ENCODE measurements around the gene C1GALT1.
"Not testable (repeated sequence)": the region's sequence is repeated elsewhere in the genome, so short reads cannot be mapped to it uniquely, and the experiment has no call there.

Gene C1GALT1

GRCh38 chr7:7151865-7152264 is 30.5 kb upstream of the C1GALT1 start:
- H3K4me1 ChIP-seq (ENCODE audit: low read length) = peaks cover 13% of the 10 kb centered on the region
- DNase-seq = no peak
- H3K36me3 ChIP-seq (replicated peaks; ENCODE audit: insufficient read depth, low read length) = no peaks in the 10 kb centered on the region
- no peak overlapping the region for H3K27ac ChIP-seq (ENCODE audit: low read length)
- no peak overlapping the region for H3K4me2 ChIP-seq (ENCODE audit: low read depth, low read length)
- no peak overlapping the region for H3K9ac ChIP-seq (ENCODE audit: low read length)
- no peaks in the 10 kb centered on the region for H4K20me1 ChIP-seq (ENCODE audit: insufficient read depth, low read length)
- no peak for TF ChIP-seq EZH2phosphoT487 (IDR thresholded peaks at IDR 0.05; ENCODE audit: low read length)
- TF ChIP-seq CTCF (IDR thresholded peaks at IDR 0.05; ENCODE audit: low read length) = no peak
- no peak for TF ChIP-seq EZH2 (optimal IDR thresholded peaks at IDR 0.05; ENCODE audit: low read depth, low read length)
- no peak overlapping the region for H3K4me3 ChIP-seq (ENCODE audit: low read length)
- H2AFZ ChIP-seq (ENCODE audit: low read length) = no peak overlapping the region
- no peaks in the 10 kb centered on the region for H3K79me2 ChIP-seq (ENCODE audit: low read length)
- no peaks in the 10 kb centered on the region for H3K27me3 ChIP-seq (replicated peaks; ENCODE audit: insufficient read depth, low read length)
- no peaks in the 10 kb centered on the region for H3K9me3 ChIP-seq (replicated peaks; ENCODE audit: insufficient read depth, low read length)
- peaks cover 4% of the 10 kb centered on the region for H3F3A ChIP-seq (ENCODE audit: insufficient read depth, low read length)
- H3K9me2 ChIP-seq (replicated peaks; ENCODE audit: insufficient read depth, low read length) = no peaks in the 10 kb centered on the region

- no peak for TF ChIP-seq EZH2phosphoT487 (IDR thresholded peaks at IDR 0.05; ENCODE audit: low read length)
- no peak for TF ChIP-seq CTCF (IDR thresholded peaks at IDR 0.05; ENCODE audit: low read length)
- no peak for TF ChIP-seq EZH2 (optimal IDR thresholded peaks at IDR 0.05; ENCODE audit: low read depth, low read length)
- Histone ChIP-seq H3K79me2 (ENCODE audit: low read length) (no peaks in the 10 kb centered on the region), H3K27ac (ENCODE audit: low read length) (no peak overlapping the region), H3K9ac (ENCODE audit: low read length) (no peak overlapping the region), H4K20me1 (ENCODE audit: insufficient read depth, low read length) (no peaks in the 10 kb centered on the region), H3F3A (ENCODE audit: insufficient read depth, low read length) (peaks cover 9% of the 10 kb centered on the region), H3K27me3 (replicated peaks; ENCODE audit: insufficient read depth, low read length) (no peaks in the 10 kb centered on the region), H3K9me3 (replicated peaks; ENCODE audit: insufficient read depth, low read length) (no peaks in the 10 kb centered on the region), H2AFZ (ENCODE audit: low read length) (no peak overlapping the region), H3K4me3 (ENCODE audit: low read length) (no peak overlapping the region), H3K4me2 (ENCODE audit: low read depth, low read length) (no peak overlapping the region), H3K9me2 (replicated peaks; ENCODE audit: insufficient read depth, low read length) (no peaks in the 10 kb centered on the region), H3K4me1 (ENCODE audit: low read length) (peaks cover 16% of the 10 kb centered on the region), H3K36me3 (replicated peaks; ENCODE audit: insufficient read depth, low read length) (no peaks in the 10 kb centered on the region)
- no peak for DNase-seq
Measured at GRCh38 chr7:7152315-7152714, 30.0 kb upstream of the C1GALT1 start.

- H3K4me2 ChIP-seq (ENCODE audit: low read depth, low read length); H3K27ac ChIP-seq (ENCODE audit: low read length); H2AFZ ChIP-seq (ENCODE audit: low read length); H3K4me3 ChIP-seq (ENCODE audit: low read length); H3K9ac ChIP-seq (ENCODE audit: low read length); H4K20me1 ChIP-seq (ENCODE audit: insufficient read depth, low read length); H3K27me3 ChIP-seq (replicated peaks; ENCODE audit: insufficient read depth, low read length); H3K9me2 ChIP-seq (replicated peaks; ENCODE audit: insufficient read depth, low read length); DNase-seq; H3K9me3 ChIP-seq (replicated peaks; ENCODE audit: insufficient read depth, low read length); H3K79me2 ChIP-seq (ENCODE audit: low read length); H3K36me3 ChIP-seq (replicated peaks; ENCODE audit: insufficient read depth, low read length): not testable (repeated sequence)
- peaks cover 19% of the 10 kb centered on the region for H3F3A ChIP-seq (ENCODE audit: insufficient read depth, low read length)
- H3K4me1 ChIP-seq (ENCODE audit: low read length) = peaks cover 23% of the 10 kb centered on the region
Measured at GRCh38 chr7:7154355-7154754, 28.0 kb upstream of the C1GALT1 start.

- Histone ChIP-seq H3K27me3 (replicated peaks; ENCODE audit: insufficient read depth, low read length) (no peaks in the 10 kb centered on the region), H3K9me3 (replicated peaks; ENCODE audit: insufficient read depth, low read length) (no peaks in the 10 kb centered on the region), H4K20me1 (ENCODE audit: insufficient read depth, low read length) (no peaks in the 10 kb centered on the region), H3K79me2 (ENCODE audit: low read length) (no peaks in the 10 kb centered on the region), H3K9me2 (replicated peaks; ENCODE audit: insufficient read depth, low read length) (no peaks in the 10 kb centered on the region), H3K4me2 (ENCODE audit: low read depth, low read length) (peak overlapping the region; percentile 75), H3K4me1 (ENCODE audit: low read length) (peaks cover 23% of the 10 kb centered on the region), H3F3A (ENCODE audit: insufficient read depth, low read length) (peaks cover 19% of the 10 kb centered on the region), H3K9ac (ENCODE audit: low read length) (0 out of 2 replicates have a peak overlapping the region, but pooled peaks have one; percentile 2), H3K36me3 (replicated peaks; ENCODE audit: insufficient read depth, low read length) (no peaks in the 10 kb centered on the region), H3K4me3 (ENCODE audit: low read length) (peak overlapping the region; percentile 47; the same call in 1 of the 2 replicates), H3K27ac (ENCODE audit: low read length) (peak overlapping the region; percentile 58; the same call in 1 of the 2 replicates), H2AFZ (ENCODE audit: low read length) (peak overlapping the region; percentile 27)
- DNase-seq = no peak
- TF ChIP-seq EZH2 (optimal IDR thresholded peaks at IDR 0.05; ENCODE audit: low read depth, low read length) (no peak), CTCF (IDR thresholded peaks at IDR 0.05; ENCODE audit: low read length) (no peak), EZH2phosphoT487 (IDR thresholded peaks at IDR 0.05; ENCODE audit: low read length) (no peak)
Measured at GRCh38 chr7:7156663-7157062, 25.7 kb upstream of the C1GALT1 start.
